Smooth muscle cell (in vitro differentiated cells): Measurements from ENCODE around the gene PPP1R2. TPM values are rescaled to one million over a fixed set of nuclear protein-coding genes. Genes with fewer than 3 reads are reported as not detected.
"Not testable (repeated sequence)": the region's sequence is repeated elsewhere in the genome, so short reads cannot be mapped to it uniquely, and the experiment has no call there.

Experiments
- DNase-seq: peaks from one replicate; lab custom pipeline; 2025; ENCODE audit not compliant: unreplicated experiment; lab: John Stamatoyannopoulos, UW
- H2AFZ ChIP-seq: fragments of 200-600 bp; sonication (generic); 2 replicates; pipeline ENCODE4 v1.6.0; 2016; ENCODE audit warnings: antibody characterized with exemption, low read depth, mild to moderate bottlenecking
- H3F3A ChIP-seq: fragments of 200-600 bp; sonication (generic); 2 replicates; pipeline ENCODE4 v1.6.0; 2017; ENCODE audit warnings: antibody characterized with exemption, low read depth
- H3K27ac ChIP-seq: fragments of 200-600 bp; sonication (generic); 2 replicates; pipeline ENCODE4 v1.5.1; 2016; ENCODE audit warnings: low read depth, mild to moderate bottlenecking
- H3K27me3 ChIP-seq: fragments of 200-600 bp; sonication (generic); 2 replicates; pipeline ENCODE4 v1.6.1; 2016; ENCODE audit warnings: low read depth, mild to moderate bottlenecking
- H3K36me3 ChIP-seq: fragments of 200-600 bp; sonication (generic); 2 replicates; pipeline ENCODE4 v1.5.1; 2016; ENCODE audit warnings: low read depth
- H3K4me1 ChIP-seq: fragments of 200-600 bp; sonication (generic); 2 replicates; pipeline ENCODE4 v1.5.1; 2016; ENCODE audit warnings: low read depth
- H3K4me2 ChIP-seq: fragments of 200-600 bp; sonication (generic); 2 replicates; pipeline ENCODE4 v1.6.0; 2016; ENCODE audit warnings: mild to moderate bottlenecking
- H3K4me3 ChIP-seq: fragments of 200-600 bp; sonication (generic); 2 replicates; pipeline ENCODE4 v1.5.1; 2016; ENCODE audit warnings: mild to moderate bottlenecking
- H3K79me2 ChIP-seq: fragments of 200-600 bp; sonication (generic); 2 replicates; pipeline ENCODE4 v1.6.0; 2016; ENCODE audit warnings: low read depth, mild to moderate bottlenecking
- H3K9ac ChIP-seq: fragments of 200-600 bp; sonication (generic); 2 replicates; pipeline ENCODE4 v1.6.0; 2016; ENCODE audit warnings: low read depth
- H3K9me3 ChIP-seq: fragments of 200-600 bp; sonication (generic); replicated peaks from 2 replicates; pipeline ENCODE4 v1.5.1; 2016; ENCODE audit warnings: low read depth
- H4K20me1 ChIP-seq: fragments of 200-600 bp; sonication (generic); 2 replicates; pipeline ENCODE4 v1.6.0; 2016; ENCODE audit warnings: low read depth
- WGBS: methylation state at CpG from one replicate; pipeline ENCODE4 v1.1.7; 2016; ENCODE audit warnings: low lambda C conversion rate; 5-methylcytosine and 5-hydroxymethylcytosine counted together
- polyA plus RNA-seq: library from polyadenylated mRNA; unstranded; fragments of >200 nt; fragmentation: Nextera tagmentation; extraction: Ambion mirVana; gene quantifications from 2 replicates; pipeline ENCODE4 v1.2.1, GENCODE V29; 2016
- total RNA-seq: library from RNA; depleted of rRNA; stranded (reverse); fragments of >200 nt; gene quantifications from 2 replicates; pipeline ENCODE4 v1.2.3, GENCODE V29; 2014
- TF ChIP-seq, protein P1 (sequence below): fragments of 200-600 bp; sonication (generic); IDR thresholded peaks from 2 replicates; pipeline ENCODE4 v1.5.1; 2017; ENCODE audit warnings: borderline replicate concordance, mild to moderate bottlenecking, antibody characterized with exemption; ENCODE audit not compliant: insufficient read depth, poor library complexity, severe bottlenecking

The PPP1R2 gene
- total and polyA plus RNA-seq, 2 experiments from 2014 or later = 33.4 to 47.5 TPM

DNA sequence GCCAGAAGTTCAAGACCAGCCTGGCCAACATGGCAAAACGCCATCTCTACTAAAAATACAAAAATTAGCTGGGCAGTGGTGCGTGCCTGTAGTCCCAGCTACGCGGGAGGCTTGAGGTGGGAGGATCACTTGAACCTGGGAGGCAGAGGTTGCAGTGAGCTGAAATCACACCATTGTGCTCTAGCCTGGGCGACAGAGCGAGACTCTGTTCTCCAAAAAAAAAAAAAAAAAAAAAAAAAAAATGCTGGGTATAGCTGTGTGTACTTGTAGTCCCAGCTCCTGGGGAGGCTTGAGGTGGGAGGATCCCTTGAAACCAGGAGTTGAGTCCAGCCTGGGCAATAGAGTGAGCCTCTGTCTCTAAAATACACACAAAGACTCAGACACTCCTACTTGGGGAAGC is 32.0 kb downstream of the PPP1R2 start:
- 96% methylated on average over 6 of the region's 6 CpGs for WGBS

DNA sequence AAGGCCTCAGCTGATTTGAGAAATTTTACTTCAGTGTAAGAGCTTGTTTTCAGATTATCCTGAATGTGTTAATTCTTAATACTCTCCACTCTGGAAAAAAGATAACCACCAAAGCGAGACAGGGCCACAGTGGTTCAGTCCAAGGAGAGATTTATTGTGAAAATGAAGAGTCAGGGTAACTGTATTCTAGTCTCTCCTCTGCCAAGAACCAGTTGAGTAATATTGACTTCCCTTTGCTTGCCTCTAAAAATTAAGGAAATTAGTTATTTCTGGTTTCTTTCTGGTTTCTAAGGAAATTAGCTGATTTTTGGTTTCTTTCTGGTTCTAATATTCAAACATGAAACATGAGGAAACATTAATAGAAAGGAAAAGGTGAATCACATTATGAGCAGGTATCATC is 34.9 kb downstream of the PPP1R2 start:
- Histone ChIP-seq H2AFZ (no peak overlapping the region), H3K79me2 (no peaks in the 10 kb centered on the region), H3K27me3 (no peaks in the 10 kb centered on the region), H3K36me3 (no peaks in the 10 kb centered on the region), H4K20me1 (no peaks in the 10 kb centered on the region), H3K27ac (no peak overlapping the region), H3K9me3 (no peaks in the 10 kb centered on the region), H3F3A (no peaks in the 10 kb centered on the region), H3K4me3 (no peak overlapping the region), H3K4me2 (no peak overlapping the region), H3K4me1 (no peaks in the 10 kb centered on the region), H3K9ac (no peak overlapping the region)
- no peak for DNase-seq
- WGBS = 95% methylated on average over 1 of the region's 1 CpG
- TF ChIP-seq, protein P1, sequence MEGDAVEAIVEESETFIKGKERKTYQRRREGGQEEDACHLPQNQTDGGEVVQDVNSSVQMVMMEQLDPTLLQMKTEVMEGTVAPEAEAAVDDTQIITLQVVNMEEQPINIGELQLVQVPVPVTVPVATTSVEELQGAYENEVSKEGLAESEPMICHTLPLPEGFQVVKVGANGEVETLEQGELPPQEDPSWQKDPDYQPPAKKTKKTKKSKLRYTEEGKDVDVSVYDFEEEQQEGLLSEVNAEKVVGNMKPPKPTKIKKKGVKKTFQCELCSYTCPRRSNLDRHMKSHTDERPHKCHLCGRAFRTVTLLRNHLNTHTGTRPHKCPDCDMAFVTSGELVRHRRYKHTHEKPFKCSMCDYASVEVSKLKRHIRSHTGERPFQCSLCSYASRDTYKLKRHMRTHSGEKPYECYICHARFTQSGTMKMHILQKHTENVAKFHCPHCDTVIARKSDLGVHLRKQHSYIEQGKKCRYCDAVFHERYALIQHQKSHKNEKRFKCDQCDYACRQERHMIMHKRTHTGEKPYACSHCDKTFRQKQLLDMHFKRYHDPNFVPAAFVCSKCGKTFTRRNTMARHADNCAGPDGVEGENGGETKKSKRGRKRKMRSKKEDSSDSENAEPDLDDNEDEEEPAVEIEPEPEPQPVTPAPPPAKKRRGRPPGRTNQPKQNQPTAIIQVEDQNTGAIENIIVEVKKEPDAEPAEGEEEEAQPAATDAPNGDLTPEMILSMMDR = no peak

More for the DNA sequence above, 32.0 kb downstream of the PPP1R2 start:
- Histone ChIP-seq H3K27ac (no peak overlapping the region), H3K4me3 (no peak overlapping the region), H3K27me3 (no peaks in the 10 kb centered on the region), H4K20me1 (no peaks in the 10 kb centered on the region), H3K4me2 (no peak overlapping the region), H3K4me1 (no peaks in the 10 kb centered on the region), H3K36me3 (peaks cover 4% of the 10 kb centered on the region), H3K9ac (no peak overlapping the region), H2AFZ (no peak overlapping the region), H3F3A (no peaks in the 10 kb centered on the region), H3K9me3 (no peaks in the 10 kb centered on the region), H3K79me2 (no peaks in the 10 kb centered on the region)
- TF ChIP-seq, protein P1 = no peak
- DNase-seq = no peak

DNA sequence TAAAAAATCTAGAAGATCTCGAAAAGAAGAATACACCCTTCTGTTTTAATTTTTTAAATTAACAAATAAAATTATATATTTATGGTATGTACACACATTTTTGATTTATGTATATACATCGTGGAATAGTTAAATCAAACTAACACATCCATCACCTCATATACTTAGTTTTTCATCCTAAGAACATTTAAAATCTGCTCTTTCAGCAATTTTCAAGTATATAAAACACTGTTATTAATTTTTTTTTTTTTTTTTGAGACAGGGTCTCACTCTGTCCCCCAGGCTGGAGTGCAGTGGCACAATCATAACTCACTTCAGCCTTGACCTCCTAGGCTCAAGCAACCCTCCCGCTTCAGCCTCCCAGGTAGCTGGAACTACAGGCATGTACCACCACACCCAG is 67.5 kb downstream of the PPP1R2 start:
- H4K20me1 ChIP-seq = no peaks in the 10 kb centered on the region
- no peak overlapping the region for H3K9ac ChIP-seq
- no peak for DNase-seq
- no peaks in the 10 kb centered on the region for H3K9me3 ChIP-seq
- H3K4me2 ChIP-seq = no peak overlapping the region
- no peaks in the 10 kb centered on the region for H3F3A ChIP-seq
- no peak overlapping the region for H3K27ac ChIP-seq
- no peaks in the 10 kb centered on the region for H3K36me3 ChIP-seq
- no peaks in the 10 kb centered on the region for H3K79me2 ChIP-seq
- H3K4me1 ChIP-seq = no peaks in the 10 kb centered on the region
- TF ChIP-seq, protein P1 = no peak
- H3K27me3 ChIP-seq = no peaks in the 10 kb centered on the region
- WGBS = 93% methylated on average over 3 of the region's 3 CpGs
- no peak overlapping the region for H2AFZ ChIP-seq
- H3K4me3 ChIP-seq = no peak overlapping the region

DNA sequence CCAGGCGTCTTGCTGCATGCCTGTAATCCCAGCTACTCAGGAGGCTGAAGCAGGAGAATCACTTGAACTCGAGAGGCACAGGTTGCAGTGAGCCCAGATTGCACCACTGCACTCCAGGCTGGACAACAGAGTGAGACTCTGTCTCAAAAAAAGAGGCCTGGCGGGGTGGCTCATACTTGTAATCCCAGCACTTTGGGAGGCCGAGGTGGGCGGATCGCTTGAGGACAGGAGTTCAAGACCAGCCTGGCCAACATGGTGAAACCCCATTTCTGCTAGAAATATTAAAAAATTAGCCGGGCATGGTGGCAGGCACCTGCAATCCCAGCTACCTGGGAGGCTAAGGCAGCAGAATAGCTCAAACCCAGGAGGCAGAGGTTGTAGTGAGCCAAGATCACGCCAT is 68.0 kb downstream of the PPP1R2 start:
- not testable (repeated sequence) for H2AFZ ChIP-seq, H3K36me3 ChIP-seq, H3K27me3 ChIP-seq, H4K20me1 ChIP-seq, H3K4me1 ChIP-seq, DNase-seq, H3K79me2 ChIP-seq, H3F3A ChIP-seq, H3K4me2 ChIP-seq, H3K27ac ChIP-seq, H3K9ac ChIP-seq, H3K4me3 ChIP-seq, H3K9me3 ChIP-seq
- 94% methylated on average over 8 of the region's 8 CpGs for WGBS
